Activated CD4-positive, CD25-positive, alpha-beta regulatory T cell treated with anti-CD3 and anti-CD28 coated beads, Interleukin-2, amount 50 U/mL, for 16 hours (primary cell): ENCODE results near the gene CMPK1.
A peak's percentile ranks its signal among the peaks of the same experiment; 100 is the strongest.
"Not testable (repeated sequence)": the region's sequence is repeated elsewhere in the genome, so short reads cannot be mapped to it uniquely, and the experiment has no call there.

Experiments used
- DNase-seq: peaks from one replicate; pipeline ENCODE4 v3.0.0-alpha.2; 2020; ENCODE audit warnings: low read depth, low spot score

Gene CMPK1

DNA sequence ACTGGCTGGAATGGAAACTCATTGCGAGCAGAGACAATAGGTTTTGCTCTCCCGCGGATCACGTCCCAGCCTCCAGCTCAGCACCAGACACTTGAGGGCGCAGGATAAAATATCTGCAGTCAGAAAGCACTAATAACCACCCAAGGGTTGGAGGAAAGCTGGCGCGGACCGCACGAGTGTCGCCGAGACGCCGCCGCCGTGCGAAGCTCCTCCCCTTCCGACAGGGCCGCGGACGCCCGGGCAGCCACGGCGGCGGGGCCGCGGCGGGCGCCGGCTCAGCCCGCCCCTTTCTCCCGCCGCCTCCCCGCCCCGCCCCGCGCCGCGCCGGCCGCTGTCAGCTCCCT lies at the start of gene CMPK1:
Gene CMPK1, plus strand, starts transcription at position 213 of the 344 bp plus-strand sequence. CDS start 156 bp downstream, outside the sequence.
- DNase-seq: peak; percentile 55

DNA sequence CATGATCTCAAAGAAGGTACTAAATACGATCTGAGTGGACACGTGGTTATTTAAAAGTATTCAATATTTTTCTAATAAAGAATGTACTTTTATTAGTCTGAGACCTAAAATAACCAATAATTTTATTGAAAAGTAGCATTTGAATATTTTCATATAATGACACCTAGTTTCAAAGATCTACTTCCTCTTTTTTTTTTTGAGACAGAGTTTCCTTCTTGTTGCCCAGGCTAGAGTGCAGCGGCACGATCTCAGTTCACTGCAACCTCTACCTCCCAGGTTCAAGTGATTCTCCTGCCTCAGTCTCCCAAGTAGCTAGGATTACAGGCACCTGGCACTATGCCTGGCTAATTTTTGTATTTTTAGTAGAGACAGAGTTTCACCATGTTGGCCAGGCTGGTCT lies 45.5 kb upstream of the CMPK1 start:
- DNase-seq: not testable (repeated sequence)

DNA sequence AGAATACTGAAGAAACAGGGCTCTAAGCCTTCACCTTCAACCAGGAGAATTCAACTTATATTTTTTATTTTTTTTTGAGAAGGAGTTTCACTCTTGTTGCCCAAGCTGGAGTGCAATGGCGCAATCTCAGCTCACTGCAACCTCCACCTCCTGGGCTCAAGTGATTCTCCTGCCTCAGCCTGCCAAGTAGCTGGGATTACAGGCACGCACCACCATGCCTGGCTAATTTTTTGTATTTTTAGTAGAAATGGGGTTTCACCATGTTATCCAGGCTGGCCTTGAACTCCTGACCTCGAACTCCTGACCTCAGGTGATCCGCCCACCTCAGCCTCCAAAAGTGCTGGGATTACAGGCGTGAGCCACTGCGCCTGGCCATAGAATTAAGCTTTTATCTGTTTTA lies 38.7 kb upstream of the CMPK1 start:
- not testable (repeated sequence) for DNase-seq

GRCh38 chr1:47295579-47295978 lies 38.0 kb upstream of the CMPK1 start:
- DNase-seq: no peak

DNA sequence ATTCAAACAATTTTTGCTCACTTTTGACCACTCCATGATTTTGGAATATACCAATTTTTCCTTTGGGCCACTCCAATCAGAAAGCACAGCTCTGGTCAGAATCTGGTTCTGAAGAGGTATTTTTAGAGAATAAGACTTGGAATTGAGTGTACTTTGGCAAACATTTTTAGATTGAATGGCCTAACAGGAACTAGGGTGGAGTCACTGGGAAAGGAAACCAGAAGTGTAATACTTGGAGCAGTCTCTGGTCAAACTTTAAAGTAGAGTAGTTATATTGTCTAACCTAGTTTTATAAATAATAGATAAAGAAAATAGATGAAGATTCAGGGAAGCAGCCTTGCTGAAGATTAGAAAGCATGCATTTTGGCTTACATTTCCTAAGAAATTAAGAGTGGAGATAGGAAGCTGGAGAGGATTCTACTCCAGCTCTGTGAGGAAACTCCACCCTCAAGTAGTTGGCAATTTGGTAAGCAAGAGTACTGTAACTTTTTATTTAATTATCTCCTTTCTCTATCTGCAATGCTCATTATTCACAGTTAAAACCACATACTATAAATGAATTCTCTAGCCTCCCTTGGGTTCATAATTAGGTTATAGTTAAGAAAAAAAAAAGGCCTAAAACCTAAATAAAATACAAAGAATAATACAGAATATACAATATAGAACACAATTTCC lies 35.4 kb upstream of the CMPK1 start:
- DNase-seq: no peak

DNA sequence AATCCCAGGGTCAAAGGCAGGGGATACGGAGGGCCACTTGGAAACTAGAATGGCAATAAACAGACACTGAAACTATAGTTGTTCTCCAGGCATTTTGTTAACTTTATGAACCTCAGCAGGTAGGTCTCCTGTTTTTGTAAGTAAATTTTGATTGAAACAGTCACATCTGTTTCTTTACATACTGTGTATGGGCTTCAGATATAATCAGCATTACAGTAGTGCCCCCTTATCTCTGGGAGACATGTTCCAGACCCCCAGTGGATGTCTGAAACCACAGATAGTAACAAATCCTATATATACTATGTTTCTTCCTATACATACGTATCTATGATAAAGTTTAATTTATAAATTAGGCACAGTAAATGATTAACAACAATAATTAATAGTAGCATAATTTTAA lies 31.1 kb upstream of the CMPK1 start:
- DNase-seq: no peak

DNA sequence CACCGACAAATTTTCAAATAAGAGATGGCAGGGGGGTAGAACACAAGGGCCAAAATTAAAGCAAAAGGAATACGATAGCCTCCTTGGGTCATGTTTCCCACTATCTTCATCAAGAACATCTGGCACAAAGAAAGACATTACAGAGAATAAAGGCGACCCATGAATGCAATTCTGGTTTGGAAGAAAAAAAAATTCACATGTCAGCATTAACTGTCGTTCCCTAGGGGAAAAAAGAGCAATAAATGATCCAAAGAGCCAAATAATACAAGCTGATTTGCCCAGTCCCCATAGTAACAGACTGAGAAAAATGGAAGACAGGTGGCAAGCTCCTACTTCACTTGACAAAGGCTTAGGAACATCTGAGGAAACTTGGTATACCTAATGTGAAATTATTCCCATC lies 24.2 kb upstream of the CMPK1 start:
- DNase-seq: no peak

DNA sequence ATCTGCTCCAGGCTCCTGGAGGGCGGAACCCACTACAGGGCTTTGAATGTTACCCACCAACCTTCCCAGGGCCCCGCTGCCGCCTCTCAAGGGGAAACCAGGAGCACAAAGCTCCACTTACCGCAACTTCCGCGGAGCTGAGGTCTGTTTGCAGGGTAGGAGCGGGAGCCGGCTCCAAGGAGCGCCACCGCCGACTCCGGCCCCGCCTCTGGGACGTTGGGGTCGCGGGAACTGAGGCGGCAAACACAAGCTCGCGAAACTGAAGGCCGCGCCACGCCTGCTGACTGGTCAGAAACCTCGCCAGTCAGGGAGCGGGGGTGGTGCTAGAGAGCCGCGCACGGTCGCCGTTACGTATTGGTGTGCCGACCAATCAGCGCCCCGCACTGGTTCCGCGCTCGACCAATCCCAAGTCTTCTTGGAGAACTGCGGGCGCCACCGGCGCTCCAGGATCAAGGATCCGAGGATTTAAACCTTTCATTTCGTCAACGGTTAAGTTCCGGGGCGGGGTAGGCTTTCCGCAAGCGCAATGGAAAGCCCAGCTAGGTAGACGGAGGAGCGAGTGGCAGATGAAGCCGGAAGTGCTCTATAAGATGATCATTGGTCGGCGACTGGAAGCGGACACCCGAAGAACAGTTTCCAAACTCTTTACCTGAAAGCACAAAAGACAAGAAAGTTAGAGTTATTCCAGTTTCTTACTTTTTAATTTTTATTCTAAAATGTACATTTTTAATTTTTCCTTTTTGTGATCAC lies 19.5 kb upstream of the CMPK1 start, which contains the start of gene STIL:
Gene STIL, minus strand, starts transcription at position 233 of the 750 bp plus-strand sequence. CDS start 3,828 bp downstream, outside the sequence.
- peak; percentile 96 for DNase-seq

- no peak for DNase-seq
These were observed 15.7 kb upstream of the CMPK1 start for GRCh38 chr1:47317841-47318240.

- DNase-seq: not testable (repeated sequence)
These were observed 13.6 kb upstream of the CMPK1 start for GRCh38 chr1:47319968-47320367.

- DNase-seq: no peak
These were observed 10.0 kb upstream of the CMPK1 start for GRCh38 chr1:47323599-47324031.

GRCh38 chr1:47324682-47325081 lies 8.9 kb upstream of the CMPK1 start:
- DNase-seq: no peak

DNA sequence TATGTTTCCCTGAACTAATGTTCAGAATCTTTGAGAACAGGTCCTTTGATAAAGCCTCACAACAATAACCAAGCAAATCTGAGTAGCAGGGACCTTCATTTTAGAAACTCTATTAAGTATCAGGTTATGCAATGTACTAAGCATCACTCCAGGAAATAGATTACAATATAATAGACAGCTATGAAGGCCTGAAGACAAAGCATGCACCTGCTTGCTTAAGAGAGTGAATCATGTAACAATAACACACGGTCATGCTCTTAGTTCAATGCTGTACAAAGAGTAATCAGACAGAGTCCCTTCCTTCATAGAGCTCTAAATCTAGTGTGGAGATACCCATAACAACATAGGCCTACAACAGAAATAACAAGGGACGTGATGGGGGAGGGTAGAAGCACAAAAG lies 8.1 kb upstream of the CMPK1 start:
- DNase-seq: no peak

DNA sequence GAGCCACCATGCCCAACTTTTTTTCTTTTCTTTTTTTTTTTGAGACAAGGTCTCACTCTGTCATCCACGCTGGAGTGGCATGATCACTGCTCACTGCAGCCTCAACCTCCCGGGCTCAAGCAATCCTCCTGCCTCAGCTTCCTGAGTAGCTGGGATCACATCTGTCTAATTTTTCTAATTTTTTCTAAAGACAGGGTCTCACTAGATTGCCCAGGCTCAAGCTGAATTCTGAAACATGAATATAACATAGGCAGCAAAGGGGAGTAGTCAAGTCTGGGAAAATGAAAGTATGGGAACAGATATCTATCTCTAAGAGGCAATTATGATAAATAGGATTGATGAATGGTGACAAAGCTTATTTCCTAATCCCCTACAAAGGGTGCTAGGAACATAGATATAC lies 7.3 kb upstream of the CMPK1 start:
- DNase-seq: no peak

DNA sequence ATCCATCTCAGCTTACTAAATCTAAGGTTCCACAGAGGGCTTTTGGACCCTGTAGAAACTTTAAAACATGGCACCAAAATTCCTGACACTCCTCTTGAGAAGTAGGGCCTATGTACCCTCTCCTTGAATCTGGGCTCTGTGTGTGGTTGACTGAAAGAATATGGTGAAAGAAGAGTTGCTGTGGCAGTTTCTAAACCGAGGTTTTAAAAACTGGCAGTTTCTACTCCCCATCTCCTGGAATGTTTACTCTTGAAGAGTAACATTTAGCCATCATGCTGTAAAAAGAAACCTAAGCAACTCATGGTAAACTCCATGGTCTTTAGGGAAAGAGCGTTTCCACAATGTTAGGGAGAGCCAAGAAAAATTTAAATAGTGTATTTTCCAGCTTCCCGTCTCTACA lies 4.6 kb upstream of the CMPK1 start:
- no peak for DNase-seq

- no peak for DNase-seq
These were observed 3.4 kb upstream of the CMPK1 start for GRCh38 chr1:47330212-47330611.

DNA sequence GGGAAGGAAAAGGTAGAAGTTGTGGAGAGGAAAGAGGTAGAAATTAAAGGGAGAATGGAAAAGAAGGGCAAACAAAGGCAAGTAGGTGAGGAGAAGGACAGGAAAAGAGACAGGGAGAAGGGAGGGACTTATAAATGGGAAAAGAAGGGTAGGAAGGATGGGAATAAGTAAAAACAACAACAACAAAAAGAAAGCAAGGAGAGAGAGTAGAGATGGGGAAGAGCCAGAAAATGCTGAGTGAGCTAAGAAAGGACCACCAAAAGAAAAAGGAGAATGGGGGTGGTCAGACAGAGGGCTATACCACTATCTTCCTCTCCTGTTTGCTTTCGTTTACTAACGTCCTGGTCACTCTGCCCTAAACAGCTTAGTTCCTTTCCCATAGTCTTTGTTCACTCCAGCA lies 1.7 kb upstream of the CMPK1 start:
- DNase-seq: no peak

DNA sequence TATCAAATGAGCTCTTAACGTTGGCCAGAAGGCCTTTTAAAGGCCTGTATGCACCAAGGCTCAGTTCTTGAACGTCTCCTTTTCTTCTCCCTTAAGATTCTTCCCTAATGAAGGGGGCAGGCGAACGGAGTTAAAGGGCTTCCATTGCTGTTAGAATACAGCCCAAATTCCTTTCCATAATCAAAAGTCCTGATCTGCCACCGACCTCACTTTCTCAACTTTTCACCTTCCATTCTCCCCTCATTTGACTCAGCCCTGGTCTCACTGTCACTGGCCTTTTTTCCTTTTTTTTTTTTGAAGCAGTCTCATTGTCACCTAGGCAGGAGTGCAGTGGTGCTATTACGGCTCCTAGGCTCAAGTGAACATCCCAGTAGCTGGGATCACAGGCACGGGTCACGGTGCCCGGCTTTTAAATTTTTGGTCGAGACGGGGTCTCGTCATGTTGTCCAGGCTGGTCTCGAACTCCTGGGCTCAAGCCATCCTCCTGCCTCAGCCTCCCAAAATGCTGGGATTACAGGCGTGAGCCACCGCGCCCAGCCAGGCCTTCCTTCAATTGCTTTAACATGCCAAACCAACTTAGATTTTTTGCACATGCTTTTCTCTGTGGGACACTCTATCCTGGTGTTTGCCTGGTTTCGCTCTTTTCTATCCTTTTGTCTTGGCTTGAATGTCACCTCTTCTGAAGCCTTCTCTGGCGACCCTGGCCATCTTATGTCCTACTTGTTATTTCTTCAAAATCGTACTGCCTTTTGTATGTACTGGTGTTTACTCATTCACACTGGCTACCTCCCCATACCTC lies 612 bp upstream of the CMPK1 start:
- no peak for DNase-seq

GRCh38 chr1:47333922-47334764 lies 553 bp downstream of the CMPK1 start:
- DNase-seq: peak; percentile 52

- DNase-seq: no peak
These were observed 1.3 kb downstream of the CMPK1 start for GRCh38 chr1:47334765-47335435.

GRCh38 chr1:47337350-47337749 lies 3.8 kb downstream of the CMPK1 start:
- no peak for DNase-seq
